IPS DF 19.7 (cell line): ENCODE results near the gene PLEKHB1.
"Not testable (repeated sequence)": the region's sequence is repeated elsewhere in the genome, so short reads cannot be mapped to it uniquely, and the experiment has no call there.

Experiments used
- DNase-seq: peaks from one replicate; pipeline ENCODE4 v3.0.0-alpha.2; 2013; ENCODE audit warnings: low read depth, low spot score

PLEKHB1 gene

DNA sequence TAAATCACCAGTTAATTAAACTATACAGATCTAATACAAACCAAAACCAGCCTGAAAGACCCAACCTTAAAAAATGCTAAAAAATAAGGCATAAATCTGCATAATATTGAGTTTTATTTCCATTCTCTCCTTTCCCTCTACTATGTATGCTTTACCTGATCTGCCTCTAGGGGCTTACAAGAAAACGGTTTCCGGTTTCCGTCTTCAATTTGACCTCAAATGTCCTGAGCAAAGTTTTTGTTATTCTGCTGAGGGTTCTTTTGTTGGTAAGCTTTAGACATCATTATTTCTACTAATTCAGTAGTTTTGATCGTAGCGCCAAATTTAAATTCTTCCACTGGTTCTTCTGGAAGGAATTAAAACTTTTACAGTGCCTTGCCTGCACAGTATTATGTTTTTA, 30.2 kb downstream of the PLEKHB1 start:
- not testable (repeated sequence) for DNase-seq

GRCh38 chr11:73680687-73681086, 34.3 kb downstream of the PLEKHB1 start:
- DNase-seq = no peak

DNA sequence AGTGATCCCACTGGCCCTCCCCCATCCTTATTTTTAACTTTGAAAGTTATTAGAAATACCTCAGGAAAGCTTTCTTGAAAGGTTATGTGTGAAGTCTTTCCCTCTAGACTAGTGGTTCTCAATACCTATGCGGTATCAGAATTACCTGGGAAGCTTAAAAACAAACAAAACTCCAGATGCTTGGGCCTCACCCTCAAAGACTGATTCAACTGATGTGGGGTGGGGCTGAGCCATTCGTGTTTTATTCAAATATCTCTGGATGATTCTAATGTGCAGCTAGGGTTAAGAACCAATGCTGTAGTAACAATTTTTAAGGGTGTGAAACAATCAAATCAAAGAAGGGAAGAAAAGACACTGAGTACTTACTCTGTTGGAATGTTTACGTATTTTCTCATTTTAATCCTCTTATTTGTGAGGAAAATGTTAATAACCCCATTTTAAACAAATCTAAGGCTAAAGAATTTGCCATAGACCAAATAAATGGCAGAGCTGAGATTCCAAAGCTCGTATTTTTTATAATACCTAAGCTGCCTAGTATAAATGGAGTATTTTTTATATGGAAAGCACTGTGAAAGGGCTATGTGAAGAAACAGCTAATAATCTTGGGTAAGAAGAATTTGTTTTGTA, 47.6 kb downstream of the PLEKHB1 start:
- no peak for DNase-seq

- no peak for DNase-seq
These were observed 58.7 kb downstream of the PLEKHB1 start for GRCh38 chr11:73705053-73705452.

- DNase-seq = no peak
These were observed 64.6 kb downstream of the PLEKHB1 start for GRCh38 chr11:73710964-73711363.
